NCI-H2196 (cell line): ENCODE results near the gene EFS.
A peak's percentile ranks its signal among the peaks of the same experiment; 100 is the strongest.

ENCODE experiments used
- DNase-seq: peaks from one replicate; lab custom pipeline; 2025; ENCODE audit not compliant: unreplicated experiment; lab: John Stamatoyannopoulos, UW

The EFS gene

GRCh38 chr14:23379366-23380196 is 14.6 kb upstream of the EFS start:
- DNase-seq: peak; percentile 81

GRCh38 chr14:23378612-23379220 is 13.7 kb upstream of the EFS start:
- no peak for DNase-seq

GRCh38 chr14:23377573-23378563 is 12.9 kb upstream of the EFS start:
- DNase-seq: no peak

GRCh38 chr14:23377198-23377550 is 12.2 kb upstream of the EFS start:
- no peak for DNase-seq

- DNase-seq: no peak
Observed at GRCh38 chr14:23376482-23377197, 11.7 kb upstream of the EFS start, which contains the start of gene CMTM5. Gene CMTM5, plus strand, starts transcription at chr14:23377046. Its CDS starts 206 bp downstream, at chr14:23377252.

- DNase-seq: no peak
Observed at GRCh38 chr14:23375527-23376251, 10.7 kb upstream of the EFS start.

GRCh38 chr14:23373041-23373440 is 8.1 kb upstream of the EFS start:
- no peak for DNase-seq

- no peak for DNase-seq
Observed at GRCh38 chr14:23372509-23372908, 7.5 kb upstream of the EFS start, which contains the start of gene IL25. Gene IL25, plus strand, starts transcription at chr14:23372809.

- DNase-seq: no peak
Observed at GRCh38 chr14:23371865-23372264, 6.9 kb upstream of the EFS start.

GRCh38 chr14:23370221-23370620 is 5.2 kb upstream of the EFS start:
- no peak for DNase-seq

GRCh38 chr14:23366426-23366921 is 1.5 kb upstream of the EFS start:
- peak; percentile 55 for DNase-seq

GRCh38 chr14:23365732-23366425 is 907 bp upstream of the EFS start:
- peak; percentile 48 for DNase-seq

- DNase-seq: peak; percentile 33
Observed at GRCh38 chr14:23364164-23365035, 572 bp downstream of the EFS start.

GRCh38 chr14:23362200-23362599 is 2.8 kb downstream of the EFS start:
- DNase-seq: no peak

GRCh38 chr14:23361763-23362162 is 3.2 kb downstream of the EFS start:
- DNase-seq: no peak

- DNase-seq: no peak
Observed at GRCh38 chr14:23361320-23361719, 3.7 kb downstream of the EFS start.

- no peak for DNase-seq
Observed at GRCh38 chr14:23360496-23360895, 4.5 kb downstream of the EFS start.

GRCh38 chr14:23359722-23360447 is 5.1 kb downstream of the EFS start:
- no peak for DNase-seq
